ENCODE measurements around the gene NRDE2.
"Not testable (repeated sequence)": the region's sequence is repeated elsewhere in the genome, so short reads cannot be mapped to it uniquely, and the experiment has no call there.

NRDE2 gene

GRCh38 chr14:90344331-90345238, 12.8 kb upstream of the NRDE2 start:
- no peak for DNase-seq (ENCODE audit: low spot score)

GRCh38 chr14:90342327-90342726, 10.6 kb upstream of the NRDE2 start:
- DNase-seq (ENCODE audit: low spot score): no peak

GRCh38 chr14:90341784-90342183, 10.0 kb upstream of the NRDE2 start:
- DNase-seq (ENCODE audit: low spot score): no peak

GRCh38 chr14:90341232-90341631, 9.5 kb upstream of the NRDE2 start:
- DNase-seq (ENCODE audit: low spot score): not testable (repeated sequence)

- no peak for DNase-seq (ENCODE audit: low spot score)
Observed at GRCh38 chr14:90336985-90337384, 5.2 kb upstream of the NRDE2 start.

GRCh38 chr14:90336401-90336800, 4.7 kb upstream of the NRDE2 start:
- DNase-seq (ENCODE audit: low spot score): no peak

- no peak for DNase-seq (ENCODE audit: low spot score)
Observed at GRCh38 chr14:90332271-90332584, 487 bp upstream of the NRDE2 start.

- DNase-seq (ENCODE audit: low spot score): no peak
Observed at GRCh38 chr14:90330203-90331196, 1.2 kb downstream of the NRDE2 start.

- no peak for DNase-seq (ENCODE audit: low spot score)
Observed at GRCh38 chr14:90321891-90322290, 9.8 kb downstream of the NRDE2 start.

GRCh38 chr14:90319634-90320541, 11.9 kb downstream of the NRDE2 start:
- no peak for DNase-seq (ENCODE audit: low spot score)

GRCh38 chr14:90319173-90319572, 12.6 kb downstream of the NRDE2 start:
- DNase-seq (ENCODE audit: low spot score): no peak

GRCh38 chr14:90318016-90318415, 13.7 kb downstream of the NRDE2 start:
- no peak for DNase-seq (ENCODE audit: low spot score)

GRCh38 chr14:90317286-90317685, 14.5 kb downstream of the NRDE2 start:
- no peak for DNase-seq (ENCODE audit: low spot score)

GRCh38 chr14:90308561-90308960, 23.2 kb downstream of the NRDE2 start:
- DNase-seq (ENCODE audit: low spot score): no peak

GRCh38 chr14:90305176-90305601, 26.6 kb downstream of the NRDE2 start:
- DNase-seq (ENCODE audit: low spot score): no peak

- DNase-seq (ENCODE audit: low spot score): no peak
Observed at GRCh38 chr14:90304502-90304901, 27.2 kb downstream of the NRDE2 start.

GRCh38 chr14:90303473-90303872, 28.3 kb downstream of the NRDE2 start:
- no peak for DNase-seq (ENCODE audit: low spot score)

GRCh38 chr14:90302529-90303303, 29.0 kb downstream of the NRDE2 start:
- no peak for DNase-seq (ENCODE audit: low spot score)

GRCh38 chr14:90301668-90302090, 30.1 kb downstream of the NRDE2 start:
- DNase-seq (ENCODE audit: low spot score): no peak

- no peak for DNase-seq (ENCODE audit: low spot score)
Observed at GRCh38 chr14:90301122-90301521, 30.6 kb downstream of the NRDE2 start.

- DNase-seq (ENCODE audit: low spot score): no peak
Observed at GRCh38 chr14:90300611-90301047, 31.1 kb downstream of the NRDE2 start.

All from germinal center (tissue), 1 donor.